ENCODE results near the gene CDH23.
A peak's percentile ranks its signal among the peaks of the same experiment; 100 is the strongest.

The CDH23 gene

GRCh38 chr10:71471006-71471405 is 74.3 kb downstream of the CDH23 start:
- no peak for DNase-seq

GRCh38 chr10:71471957-71472365 is 75.2 kb downstream of the CDH23 start:
- no peak for DNase-seq

GRCh38 chr10:71472466-71472865 is 75.7 kb downstream of the CDH23 start:
- DNase-seq = no peak

- no peak for DNase-seq
Measured at GRCh38 chr10:71472912-71473311, 76.2 kb downstream of the CDH23 start.

GRCh38 chr10:71473671-71474599 is 77.2 kb downstream of the CDH23 start:
- no peak for DNase-seq

GRCh38 chr10:71474702-71475242 is 78.1 kb downstream of the CDH23 start:
- DNase-seq = no peak

- no peak for DNase-seq
Measured at GRCh38 chr10:71475243-71475871, 78.6 kb downstream of the CDH23 start.

- DNase-seq = no peak
Measured at GRCh38 chr10:71476228-71477011, 79.7 kb downstream of the CDH23 start.

- DNase-seq = no peak
Measured at GRCh38 chr10:71478173-71478572, 81.5 kb downstream of the CDH23 start.

GRCh38 chr10:71478813-71479365 is 82.2 kb downstream of the CDH23 start:
- no peak for DNase-seq

GRCh38 chr10:71479831-71480230 is 83.1 kb downstream of the CDH23 start:
- DNase-seq = no peak

- no peak for DNase-seq
Measured at GRCh38 chr10:71480662-71481061, 83.9 kb downstream of the CDH23 start.

- no peak for DNase-seq
Measured at GRCh38 chr10:71481746-71482410, 85.2 kb downstream of the CDH23 start.

- DNase-seq = no peak
Measured at GRCh38 chr10:71482620-71483019, 85.9 kb downstream of the CDH23 start.

- DNase-seq = no peak
Measured at GRCh38 chr10:71483135-71483534, 86.4 kb downstream of the CDH23 start.

GRCh38 chr10:71483885-71484751 is 87.4 kb downstream of the CDH23 start:
- DNase-seq = no peak

GRCh38 chr10:71486484-71487114 is 89.9 kb downstream of the CDH23 start:
- peak; percentile 38 for DNase-seq

- no peak for DNase-seq
Measured at GRCh38 chr10:71487726-71488125, 91.0 kb downstream of the CDH23 start.

GRCh38 chr10:71489077-71489476 is 92.4 kb downstream of the CDH23 start:
- no peak for DNase-seq

GRCh38 chr10:71492872-71493271 is 96.2 kb downstream of the CDH23 start:
- no peak for DNase-seq

- peak; percentile 30 for DNase-seq
Measured at GRCh38 chr10:71493741-71494140, 97.0 kb downstream of the CDH23 start.
